Esophagus muscularis mucosa (tissue), 3 donors: ENCODE data around the gene PPFIA4.

Experiments used
- CTCF ChIP-seq, 3 experiments: fragments of 200-600 bp in 2 of 3; fragments of 450-650 bp in 1 of 3; sonication (generic) in 2 of 3; IDR thresholded peaks; one replicate each; pipeline ENCODE4 v1.5.1; 2017 to 2019; ENCODE audit warnings: antibody characterized with exemption in 3 of 3, mild to moderate bottlenecking in 2 of 3, moderate library complexity in 1 of 3
- POLR2AphosphoS5 ChIP-seq, 2 donors: sonication (generic); formaldehyde crosslinking; IDR thresholded peaks; one replicate each; pipeline ENCODE4 v1.6.1; 2017; ENCODE audit warnings: antibody characterized with exemption in 2 of 2

- no peak for TF ChIP-seq CTCF (IDR thresholded peaks at IDR 0.05)
- no peak for TF ChIP-seq POLR2AphosphoS5 (IDR thresholded peaks at IDR 0.05)
Observed at GRCh38 chr1:203002951-203003350, 23.3 kb upstream of the PPFIA4 start.
